Inflammatory macrophage treated with lipopolysaccharide for 4 hours (primary cell): ENCODE results near the gene DTNB.
A peak's percentile ranks its signal among the peaks of the same experiment; 100 is the strongest.

Experiments
- DNase-seq: peaks from one replicate; pipeline ENCODE4 v3.0.0-alpha.2; 2020

The DTNB gene

DNA sequence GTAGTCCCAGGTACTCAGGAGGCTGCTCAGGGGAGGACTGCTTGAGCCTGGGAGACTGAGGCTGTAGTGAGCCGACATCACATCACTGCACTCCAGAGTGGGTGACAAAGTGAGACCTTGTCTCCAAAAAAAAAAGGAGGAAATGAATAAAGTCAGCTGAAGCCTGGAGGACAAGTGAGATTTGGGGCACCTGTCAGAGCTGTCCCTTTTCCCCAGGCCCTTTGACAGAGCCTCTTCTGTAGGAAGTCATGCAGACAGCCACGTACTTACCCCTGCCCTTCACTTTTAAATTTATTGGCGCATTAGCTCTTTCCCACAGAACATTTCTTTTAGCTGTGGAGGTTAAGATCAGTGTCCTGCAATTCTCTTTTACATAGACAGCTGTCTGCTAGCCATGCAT lies 180.7 kb downstream of the DTNB start:
- DNase-seq: no peak

DNA sequence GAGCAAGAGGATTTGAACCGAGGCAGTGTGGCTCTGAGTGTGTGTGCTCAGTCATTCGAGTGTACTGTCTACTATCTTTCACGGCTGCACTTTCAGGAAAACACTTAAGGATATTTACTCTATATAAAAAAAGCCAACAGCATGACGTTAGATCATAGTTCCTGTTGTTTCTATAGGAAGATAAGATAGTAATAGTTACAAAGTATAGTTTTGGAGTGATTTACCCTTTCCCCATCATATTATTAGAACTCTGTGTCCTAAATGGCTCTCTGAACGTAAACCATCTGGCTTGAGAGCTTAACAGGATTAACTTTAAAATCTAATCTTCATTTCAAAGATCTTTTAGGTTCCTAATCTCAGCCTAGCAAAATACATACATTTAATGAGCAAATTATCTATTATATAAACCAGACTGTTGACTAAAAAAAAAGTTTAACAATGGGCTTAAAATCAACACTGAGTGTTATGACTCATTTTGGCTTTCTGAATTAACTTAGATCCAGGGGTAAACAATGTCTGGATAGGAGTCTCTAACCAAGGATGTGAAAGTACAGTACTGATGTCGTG lies 181.3 kb downstream of the DTNB start:
- DNase-seq: no peak

DNA sequence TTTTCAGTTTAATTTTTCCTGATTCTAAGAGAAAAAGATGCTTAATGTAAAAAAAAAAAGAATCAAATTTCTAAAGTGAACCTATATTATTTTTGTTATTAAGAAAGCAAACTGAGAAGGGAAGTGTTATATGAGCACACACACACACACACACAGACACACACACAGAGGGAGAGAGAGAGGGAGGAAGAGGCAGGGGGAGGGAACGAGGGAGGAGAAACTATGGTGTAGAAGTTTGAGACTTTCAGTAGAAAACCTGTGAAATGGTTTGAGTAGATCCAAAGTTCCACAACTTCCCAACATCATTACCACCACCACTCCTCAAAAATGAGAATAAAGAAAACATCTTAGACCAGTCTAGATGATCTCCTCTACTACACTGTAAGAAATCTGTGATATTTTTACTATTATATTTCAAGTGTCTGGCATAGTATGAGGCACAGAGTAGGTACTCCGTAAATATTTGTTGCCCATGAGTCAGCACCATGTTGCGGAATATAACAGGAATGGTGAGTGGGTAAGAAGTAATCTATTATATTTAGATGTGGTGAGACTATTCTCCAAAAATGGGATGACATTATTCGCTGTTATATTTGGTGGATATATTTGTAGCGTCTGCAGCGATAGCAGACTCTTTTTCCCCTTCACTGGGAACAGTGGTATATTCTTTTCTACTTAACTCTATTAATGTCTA lies 182.2 kb downstream of the DTNB start:
- no peak for DNase-seq

DNA sequence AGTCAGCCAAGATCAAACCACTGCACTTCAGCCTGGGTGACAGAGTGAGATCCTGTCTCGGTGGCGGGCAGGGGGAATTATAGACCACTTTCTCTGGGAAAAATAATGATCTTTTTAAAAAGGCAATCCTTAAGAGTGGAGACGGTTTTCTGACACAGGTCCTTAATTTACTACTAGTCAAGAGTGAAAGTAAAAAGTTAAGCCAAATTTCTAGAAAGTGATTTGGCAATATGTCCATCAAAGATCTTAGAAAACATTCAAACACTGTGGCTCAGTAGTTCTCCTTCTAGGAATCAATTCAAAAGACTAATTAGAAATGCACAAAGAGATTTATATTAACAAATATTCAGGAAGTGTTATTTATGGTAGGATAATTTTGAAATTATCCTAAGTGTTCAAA lies 183.2 kb downstream of the DTNB start:
- DNase-seq: peak; percentile 48

DNA sequence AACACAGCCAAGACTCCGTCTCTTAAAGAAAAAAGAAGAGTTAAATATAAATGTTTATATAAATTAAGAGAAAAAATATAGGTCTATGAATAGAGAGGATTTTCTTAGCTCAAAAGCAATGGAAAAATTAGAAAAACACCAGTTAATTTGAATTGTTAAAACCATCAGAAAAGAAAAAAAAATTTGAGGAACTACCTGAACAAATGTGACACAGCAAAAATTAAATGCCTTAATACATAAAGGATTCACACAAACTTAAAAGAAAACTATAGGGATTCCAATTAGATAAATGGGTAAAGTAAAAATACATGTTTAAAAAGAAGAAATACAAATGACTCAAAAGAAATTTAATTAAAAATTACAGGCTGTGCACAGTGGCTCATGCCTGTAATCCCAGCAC lies 183.7 kb downstream of the DTNB start:
- no peak for DNase-seq

DNA sequence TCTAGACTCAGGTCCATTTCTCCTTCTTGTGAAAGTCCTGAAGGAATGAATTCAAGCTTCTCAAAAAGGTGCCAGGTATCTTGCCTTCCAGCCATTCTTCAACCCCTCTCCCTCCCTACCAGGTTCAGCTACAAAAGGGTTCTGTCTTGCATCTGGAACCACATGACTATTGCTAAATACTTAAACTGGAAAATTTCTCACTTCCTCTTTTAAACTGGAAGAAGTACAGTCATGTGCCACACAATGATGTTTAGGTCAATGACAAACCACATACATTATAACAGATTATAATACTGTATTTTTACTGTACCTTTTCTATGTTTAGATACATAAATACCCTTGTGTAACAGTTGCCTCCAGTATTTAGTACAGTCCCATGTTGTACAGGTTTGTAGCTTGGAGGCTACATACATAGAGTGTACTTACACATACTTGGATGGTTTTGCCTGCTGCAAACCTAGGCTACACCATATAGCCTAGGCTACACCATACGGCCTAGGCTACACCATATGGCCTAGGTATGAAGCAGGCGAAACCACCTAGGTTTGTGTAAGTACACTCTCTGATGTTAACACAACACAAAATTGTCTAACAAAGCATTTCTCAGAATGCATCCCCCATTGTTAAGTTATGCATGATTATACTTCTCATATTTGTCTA lies 189.6 kb downstream of the DTNB start:
- DNase-seq: peak; percentile 92

DNA sequence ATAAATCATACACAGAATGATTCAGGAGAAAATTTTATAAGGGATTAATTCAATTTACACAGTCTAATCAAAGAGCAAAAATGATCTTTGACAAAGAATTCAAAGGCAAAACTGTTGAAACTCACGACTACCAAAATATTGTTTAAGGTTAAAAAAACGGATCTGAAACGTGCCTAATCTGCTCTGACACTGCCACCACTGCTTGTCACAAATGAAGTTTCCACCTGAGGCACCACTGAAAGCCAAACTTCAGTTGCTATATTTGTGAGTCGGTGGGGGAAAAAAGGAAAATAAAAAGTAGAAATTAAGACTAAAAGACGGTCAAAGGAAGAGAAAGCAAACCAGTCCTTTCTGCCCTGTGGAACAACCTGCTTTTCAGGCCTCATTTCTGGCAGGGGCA lies 191.0 kb downstream of the DTNB start:
- DNase-seq: no peak

DNA sequence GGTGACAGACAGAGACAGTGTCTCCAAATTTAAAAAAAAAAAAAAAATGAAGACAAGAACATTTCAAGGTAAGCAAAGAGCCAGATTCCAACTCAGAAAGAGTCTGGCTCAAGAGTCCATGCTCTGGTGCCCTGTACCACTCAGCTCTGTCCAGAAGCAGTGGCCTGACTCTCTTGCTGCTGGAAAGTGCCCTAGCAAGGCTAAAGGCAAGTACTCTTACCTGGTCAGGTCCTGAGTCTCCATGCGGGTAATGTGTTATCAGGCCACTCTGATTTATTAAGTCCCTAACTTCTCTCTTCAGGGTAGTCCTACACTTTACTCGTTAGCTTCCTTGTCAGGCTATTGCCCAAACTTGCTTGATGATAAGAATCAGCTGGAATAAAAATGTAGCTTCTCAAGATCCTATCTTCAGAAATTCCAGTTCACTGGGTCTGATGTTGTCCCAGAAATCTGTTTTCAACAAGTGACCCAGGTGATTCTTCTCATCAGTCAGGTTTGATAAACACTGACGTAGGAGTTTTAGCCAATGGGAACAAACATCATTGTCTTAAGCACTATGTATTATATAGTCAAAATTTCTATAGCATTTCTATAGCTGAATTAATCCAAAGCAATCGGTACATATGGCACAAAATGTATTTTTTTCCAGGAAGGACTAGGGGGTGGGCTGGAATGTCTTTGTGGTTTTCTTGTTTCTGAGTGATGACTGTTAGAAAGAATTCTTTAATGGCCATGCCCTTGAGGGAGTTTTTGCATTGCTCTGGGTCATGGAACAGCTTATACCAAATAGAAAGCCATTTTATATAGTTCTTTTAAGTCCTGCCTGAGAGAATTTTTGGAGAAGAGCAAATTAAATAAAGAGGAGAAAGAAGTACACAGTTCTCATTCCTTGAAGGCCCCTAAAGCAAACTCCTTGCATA lies 191.7 kb downstream of the DTNB start:
- no peak for DNase-seq

DNA sequence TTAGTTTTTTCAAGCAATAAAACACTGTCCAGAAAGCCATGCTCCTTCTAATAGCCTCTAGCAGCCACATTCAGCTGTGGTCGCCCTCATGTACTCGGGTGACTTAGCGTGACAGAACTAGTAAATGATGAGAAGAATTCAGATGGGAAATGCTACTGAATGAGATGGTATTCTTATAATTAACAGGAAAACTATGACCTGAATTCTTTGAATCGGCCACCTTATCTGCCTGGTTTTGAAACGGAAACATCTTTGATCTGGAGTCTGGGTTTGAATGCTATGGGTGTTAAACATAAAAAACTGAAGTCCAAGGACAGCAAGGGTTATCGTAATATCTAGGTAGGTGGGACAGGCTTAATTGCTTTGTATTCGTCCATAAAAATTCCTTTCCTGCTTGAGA lies 192.8 kb downstream of the DTNB start:
- DNase-seq: no peak

DNA sequence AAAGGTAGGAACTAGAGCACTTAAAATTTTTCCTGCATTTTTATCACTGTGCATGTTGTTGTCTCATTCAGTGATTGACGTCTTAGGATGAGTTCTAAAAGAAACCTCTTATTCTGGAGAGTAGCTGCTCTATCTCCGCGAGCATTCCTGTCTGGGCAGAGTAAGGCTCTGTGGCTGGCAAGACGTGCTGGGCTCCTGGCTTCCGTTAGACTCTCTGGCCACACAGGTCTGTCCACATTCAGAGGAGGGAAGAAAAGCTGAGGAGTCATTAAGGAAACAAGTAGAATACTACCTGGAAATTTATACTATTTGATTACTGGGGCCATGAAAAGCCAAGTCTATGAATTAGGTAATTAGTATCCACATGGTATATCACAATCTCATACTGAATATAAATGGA lies 193.6 kb downstream of the DTNB start:
- DNase-seq: no peak

DNA sequence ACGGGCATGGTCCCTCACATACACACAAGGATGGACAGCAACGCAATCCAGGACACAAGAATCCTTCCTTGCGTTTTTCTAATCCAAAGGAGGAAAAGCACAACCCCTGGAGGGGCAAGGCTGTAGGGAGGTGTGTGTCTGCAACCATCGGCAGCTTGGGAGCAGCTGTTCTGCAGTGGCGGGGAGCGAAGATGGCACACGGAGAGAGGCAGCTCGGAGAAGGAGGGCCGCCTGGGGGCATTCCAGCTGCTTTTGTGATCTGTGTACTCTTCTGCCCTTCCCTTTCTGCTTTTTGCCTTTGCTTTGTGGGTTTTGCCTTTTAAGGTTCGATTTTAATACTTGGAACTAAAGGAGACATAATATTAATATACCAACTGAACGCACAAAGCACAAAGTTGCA lies 194.6 kb downstream of the DTNB start:
- no peak for DNase-seq

DNA sequence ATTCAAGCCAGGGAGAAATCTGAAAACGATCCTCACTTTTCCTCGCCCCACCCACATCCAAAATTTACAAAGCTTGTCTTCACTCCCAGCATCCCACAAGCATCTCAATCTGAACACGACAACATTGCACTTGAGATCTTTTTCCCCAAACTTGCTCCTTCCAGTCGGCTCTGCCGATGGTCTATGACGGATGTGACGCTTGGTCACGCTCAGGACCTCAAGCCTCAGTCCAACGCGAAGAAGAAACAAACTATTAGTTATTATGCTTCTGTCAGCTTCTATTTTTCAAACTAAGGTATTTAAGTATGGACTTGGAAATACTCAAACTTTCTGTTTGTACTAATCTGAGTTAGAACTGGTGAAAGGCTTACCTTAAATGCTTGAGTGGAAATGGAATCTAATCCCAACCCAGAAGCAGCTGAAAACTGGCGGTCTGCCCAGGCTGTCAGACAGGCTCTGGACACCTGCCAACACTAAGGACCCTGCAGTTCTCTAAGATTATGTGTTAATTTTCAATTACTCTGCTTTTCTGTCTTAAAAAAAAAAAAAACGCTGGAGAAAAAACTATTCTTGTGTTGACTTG lies 199.5 kb downstream of the DTNB start:
- no peak for DNase-seq

DNA sequence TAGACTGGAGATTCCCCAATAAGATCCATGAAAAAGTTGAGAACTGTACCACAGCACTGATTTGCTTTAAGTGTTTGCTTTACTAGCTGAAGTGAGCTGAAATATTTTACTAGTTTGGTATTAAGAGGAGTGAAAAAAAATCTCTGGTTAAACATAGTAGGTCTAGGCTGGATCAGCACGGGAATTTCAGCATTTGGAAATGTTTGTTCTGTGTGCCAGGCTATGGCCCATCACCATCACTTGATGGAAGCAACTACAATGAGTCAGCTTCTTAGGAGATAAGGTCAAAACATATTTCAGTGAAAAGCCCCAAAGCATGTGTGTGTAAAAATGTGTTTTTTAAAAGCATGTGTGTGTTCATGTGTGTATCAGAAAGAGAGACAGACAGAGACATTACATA lies 200.2 kb downstream of the DTNB start:
- no peak for DNase-seq

DNA sequence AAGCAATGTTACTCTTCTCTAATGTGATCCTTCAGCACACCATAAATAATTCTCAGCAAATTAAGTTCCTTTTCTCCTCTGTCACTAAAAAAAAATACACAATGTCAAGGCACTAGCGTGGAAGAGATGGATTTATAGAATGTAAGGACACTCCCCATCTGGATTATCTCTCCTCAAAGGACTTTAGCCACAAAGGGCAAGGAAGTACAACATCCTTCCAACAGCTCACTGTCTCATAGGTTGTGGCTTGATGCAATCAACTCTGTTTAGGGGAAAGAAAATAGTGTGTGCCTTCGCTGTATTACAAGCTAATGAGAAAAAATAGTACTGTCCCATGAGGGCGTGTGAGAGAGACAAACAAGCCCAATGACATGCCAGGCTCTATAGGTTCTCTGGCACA lies 202.6 kb downstream of the DTNB start:
- DNase-seq: no peak

DNA sequence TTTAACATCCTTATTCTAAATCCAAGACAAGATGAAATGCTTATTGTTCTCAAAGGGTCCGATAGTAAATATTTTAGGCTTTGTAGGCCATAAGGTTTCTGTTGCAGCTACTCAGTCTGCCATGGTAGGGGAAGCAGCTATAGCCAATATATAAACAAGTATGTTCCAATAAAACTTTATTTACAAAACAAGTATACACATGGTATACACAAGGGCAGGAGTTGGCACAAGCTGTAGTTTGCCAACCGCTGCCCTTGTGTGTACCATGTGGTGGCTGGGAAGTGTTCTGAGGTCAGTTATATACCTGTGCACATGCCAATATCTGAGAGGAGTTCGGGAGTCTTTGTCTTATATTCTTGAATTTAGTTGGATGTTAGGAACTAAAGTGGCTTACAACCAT lies 205.6 kb downstream of the DTNB start:
- no peak for DNase-seq

DNA sequence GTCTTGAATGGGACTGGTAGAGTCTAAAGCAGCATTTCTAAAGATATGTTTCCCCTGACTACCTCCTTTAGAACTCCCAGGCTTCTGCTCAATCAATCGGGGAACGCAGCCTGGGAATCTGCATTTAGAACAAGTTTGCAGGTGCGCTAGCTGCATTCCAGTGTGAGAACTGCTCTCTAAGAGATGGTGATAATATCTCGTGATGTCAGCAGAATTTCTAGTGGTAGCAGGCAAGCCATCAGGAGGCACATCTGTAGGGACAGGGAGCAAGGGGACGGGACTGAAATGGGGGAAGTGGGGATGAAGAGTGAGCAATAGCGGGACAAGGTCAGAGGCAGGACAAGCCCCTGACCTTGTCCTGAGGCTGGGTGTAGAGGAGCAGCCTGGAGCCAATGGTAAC lies 211.4 kb downstream of the DTNB start:
- DNase-seq: no peak

DNA sequence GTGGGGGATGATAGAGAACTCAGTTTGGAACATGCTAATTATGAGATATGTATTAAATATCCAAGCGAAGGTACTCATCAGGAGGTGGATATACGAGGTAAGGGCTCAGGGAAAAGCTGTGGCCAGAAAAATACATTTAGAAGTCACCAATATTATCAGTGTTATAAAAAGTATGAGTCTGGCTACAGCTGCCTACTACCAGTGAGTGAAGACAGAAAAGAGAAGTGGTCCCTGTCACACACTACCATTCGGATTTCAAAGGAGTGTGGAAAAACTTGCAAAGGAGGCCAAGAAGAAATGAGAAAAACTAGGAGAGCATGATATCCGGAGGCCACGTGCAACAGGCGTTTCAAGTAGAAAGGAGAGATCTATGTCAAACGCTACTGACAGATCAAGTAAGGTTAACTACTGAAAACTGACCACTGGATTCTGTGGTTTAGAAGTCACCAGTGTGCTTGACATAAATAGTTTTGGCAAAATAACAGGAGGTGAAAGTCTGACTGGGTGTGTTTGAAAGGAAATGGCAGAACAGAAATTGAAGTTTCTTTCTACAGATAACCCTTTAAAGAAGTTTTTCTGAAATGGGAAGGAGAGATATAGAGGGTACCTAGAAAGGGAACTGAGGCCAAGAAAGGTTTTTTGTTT lies 213.0 kb downstream of the DTNB start:
- DNase-seq: no peak

DNA sequence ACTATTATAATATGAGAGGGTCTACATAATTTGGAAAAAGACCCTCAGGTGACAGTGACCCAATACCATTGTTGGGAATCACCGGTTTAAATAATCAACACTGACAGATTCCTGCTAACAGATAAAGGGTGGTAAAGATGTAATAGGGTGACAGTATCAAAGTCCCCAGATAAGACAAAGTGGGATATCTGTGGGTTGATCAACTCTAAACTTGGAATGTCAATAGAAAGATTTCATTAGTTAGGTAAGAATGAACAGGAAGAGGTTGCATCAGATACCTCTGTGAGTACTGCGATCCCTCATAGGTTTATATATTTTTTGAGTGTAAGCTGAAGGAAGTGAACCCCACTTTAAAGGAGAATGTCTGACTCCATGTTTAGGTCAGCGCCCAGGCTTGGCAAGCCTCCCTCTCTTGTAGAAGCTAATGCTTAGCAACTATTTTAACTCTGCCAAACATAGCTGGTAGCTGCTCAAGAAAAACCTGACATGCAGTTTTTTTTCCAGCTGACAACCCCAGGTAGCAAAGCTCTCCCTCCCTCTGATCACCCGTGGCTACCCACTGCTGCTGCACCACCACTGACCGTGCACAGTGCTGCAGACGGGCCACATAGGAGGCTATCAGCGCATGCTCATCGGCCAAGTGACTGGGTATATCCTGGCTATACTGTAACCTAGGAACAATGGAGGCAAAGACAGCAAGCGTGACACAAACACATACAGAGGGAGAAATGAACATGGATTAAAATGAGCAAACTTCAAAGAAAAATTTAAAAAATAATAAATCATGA lies 218.4 kb downstream of the DTNB start:
- no peak for DNase-seq

DNA sequence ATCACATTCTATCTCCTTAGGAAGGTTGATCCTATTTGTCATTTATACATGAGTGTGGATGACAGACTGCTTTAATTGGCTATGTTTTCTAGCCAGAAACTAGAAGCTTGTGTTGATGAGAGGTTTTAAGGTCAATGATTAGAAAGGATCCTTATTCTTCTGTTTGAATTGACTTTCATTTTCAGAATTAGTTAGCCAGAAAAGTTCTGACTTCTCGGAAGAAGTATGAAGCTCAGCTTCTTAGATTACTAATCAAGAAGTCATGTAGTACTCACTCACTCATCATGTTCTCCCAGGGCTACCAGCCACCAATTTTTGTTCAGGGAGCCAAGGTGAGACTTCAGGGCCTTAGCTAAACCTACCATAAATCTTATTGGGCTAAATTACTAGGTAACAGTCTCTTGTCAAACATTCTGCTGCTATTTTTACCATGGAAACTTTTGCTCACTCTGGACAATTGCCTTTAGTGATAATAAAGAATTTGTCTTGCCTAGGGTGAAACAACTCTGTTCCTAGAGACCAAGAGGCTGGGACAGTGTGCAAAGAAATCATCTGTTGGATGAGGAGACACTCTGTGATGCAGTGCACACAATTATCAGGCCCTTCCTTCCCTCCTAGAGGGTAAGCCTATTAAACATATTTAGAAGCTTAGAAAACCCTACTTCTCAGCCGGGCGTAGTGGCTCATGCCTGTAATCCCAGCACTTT lies 220.0 kb downstream of the DTNB start:
- DNase-seq: peak; percentile 38

DNA sequence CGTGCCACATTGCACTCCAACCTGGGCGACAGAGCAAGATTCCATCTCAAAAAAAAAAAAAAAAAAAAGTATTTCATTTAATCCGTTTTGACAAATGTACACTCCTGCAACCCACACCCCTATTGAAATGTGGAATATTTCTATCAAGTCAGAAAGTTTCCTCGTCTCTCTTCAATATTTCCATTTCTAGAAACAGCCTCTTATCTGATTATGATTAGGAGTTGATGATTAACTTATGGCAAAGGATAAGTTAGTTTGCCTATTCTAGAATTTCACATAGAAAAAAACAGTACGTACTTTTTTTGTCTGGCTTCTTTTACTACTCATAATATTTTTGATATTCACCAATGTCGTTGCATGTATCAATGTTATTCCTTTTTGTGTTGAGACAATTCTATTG lies 224.6 kb downstream of the DTNB start:
- no peak for DNase-seq

DNA sequence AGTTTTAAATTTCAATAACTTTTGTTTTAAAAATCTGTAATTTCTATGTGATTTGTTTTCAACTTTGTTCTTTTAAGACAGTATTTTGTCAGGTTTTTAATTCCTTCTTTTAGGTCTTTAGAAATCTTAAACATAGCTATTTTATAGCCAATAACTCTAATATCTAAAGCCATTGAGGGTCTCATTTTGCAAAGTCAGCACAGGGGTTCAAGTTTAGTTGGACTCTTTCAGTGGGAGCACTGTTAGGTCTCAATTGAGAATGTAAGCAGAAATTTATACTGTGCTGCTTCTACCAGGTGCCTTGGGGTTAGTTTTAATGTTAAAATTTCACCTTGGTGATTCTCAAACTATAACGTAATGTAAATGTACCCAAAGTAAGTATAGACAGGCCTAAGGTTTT lies 226.4 kb downstream of the DTNB start:
- no peak for DNase-seq
